ENCODE data around the gene GJB3.
A peak's percentile ranks its signal among the peaks of the same experiment; 100 is the strongest.
"Not testable (repeated sequence)": the region's sequence is repeated elsewhere in the genome, so short reads cannot be mapped to it uniquely, and the experiment has no call there.

Gene GJB3

DNA sequence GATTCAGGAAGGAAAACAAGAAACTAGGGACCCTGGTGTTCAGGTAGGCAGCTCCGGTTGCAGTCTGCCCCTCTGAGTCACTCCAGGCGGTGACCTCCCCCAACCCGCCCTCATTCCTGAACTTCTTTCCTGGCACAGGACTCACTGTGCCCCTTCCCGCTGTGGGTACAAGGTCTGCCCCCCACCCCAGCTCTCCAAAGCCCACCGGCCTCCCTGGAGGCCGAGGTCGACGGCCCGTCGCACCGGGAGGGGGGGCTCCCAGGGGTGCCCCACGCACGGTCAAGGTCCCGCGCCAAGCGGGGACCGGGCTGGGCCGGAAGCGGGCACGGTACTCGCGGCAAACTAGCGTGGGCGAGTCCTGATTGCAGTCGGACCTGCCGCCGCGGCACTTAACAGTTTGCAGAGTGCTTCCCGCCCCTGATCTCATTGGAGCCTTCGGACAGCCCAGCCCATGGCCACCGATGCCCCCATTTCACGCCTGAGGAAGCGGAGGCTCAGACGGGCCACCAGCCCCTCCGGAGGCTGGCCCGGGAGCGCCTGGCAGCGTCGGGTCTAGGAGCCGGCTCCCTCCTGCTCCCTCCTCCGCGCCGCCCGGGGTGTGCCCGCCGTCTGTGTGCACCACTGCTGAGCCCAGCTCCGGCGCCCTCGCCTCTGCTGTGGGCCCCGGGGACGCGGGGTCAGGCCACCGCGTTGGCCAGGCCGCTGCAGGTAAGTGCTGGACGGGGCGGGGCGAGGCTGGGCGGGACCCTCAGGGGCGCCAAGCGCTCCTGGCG is at the start of gene GJB3:
GJB3 (plus strand) TSS at position 144 of the 773 bp plus-strand sequence. CDS start 3,549 bp downstream, outside the sequence.
- no peak for DNase-seq (ENCODE audit: low read depth in 2 of 2)

DNA sequence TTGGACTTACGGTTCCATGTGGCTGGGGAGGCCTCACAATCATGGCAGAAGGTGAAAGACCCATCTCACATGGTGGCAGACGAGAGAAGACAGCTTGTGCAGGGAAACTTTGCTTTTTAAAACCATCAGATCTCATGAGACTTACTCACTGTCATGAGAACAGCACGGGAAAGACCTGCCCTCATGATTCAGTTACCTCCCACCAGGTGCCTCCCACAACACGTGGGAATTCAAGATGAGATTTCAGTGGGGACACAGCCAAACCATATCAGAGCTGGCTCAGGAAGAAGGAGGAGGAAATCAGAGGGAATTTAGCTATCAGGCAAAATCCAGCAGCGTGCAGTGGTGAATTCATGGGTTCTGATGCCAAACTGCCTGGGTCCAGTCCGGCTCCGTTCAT is 48.2 kb upstream of the GJB3 start:
- not testable (repeated sequence) for DNase-seq (ENCODE audit: low read depth in 2 of 2)

DNA sequence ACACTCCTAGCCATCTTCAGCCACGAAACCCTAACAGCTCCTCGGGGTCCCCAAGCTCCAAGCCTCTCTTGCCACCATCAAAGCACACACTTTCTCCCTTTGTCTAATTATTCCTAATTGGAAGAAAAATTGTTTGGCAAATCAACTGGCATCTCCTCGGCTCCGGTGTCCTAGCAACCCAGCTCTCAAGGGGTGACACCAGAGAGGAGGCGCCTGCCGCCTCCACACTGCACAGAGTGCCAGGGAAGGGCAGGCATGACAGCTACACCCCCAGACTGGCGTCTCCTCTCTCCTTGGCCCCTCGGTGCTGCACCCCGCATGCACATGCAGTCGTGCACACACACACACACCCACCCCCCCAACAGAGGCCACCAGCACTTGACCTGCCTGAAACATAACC is 44.3 kb upstream of the GJB3 start:
- no peak for DNase-seq (ENCODE audit: low read depth in 2 of 2)

DNA sequence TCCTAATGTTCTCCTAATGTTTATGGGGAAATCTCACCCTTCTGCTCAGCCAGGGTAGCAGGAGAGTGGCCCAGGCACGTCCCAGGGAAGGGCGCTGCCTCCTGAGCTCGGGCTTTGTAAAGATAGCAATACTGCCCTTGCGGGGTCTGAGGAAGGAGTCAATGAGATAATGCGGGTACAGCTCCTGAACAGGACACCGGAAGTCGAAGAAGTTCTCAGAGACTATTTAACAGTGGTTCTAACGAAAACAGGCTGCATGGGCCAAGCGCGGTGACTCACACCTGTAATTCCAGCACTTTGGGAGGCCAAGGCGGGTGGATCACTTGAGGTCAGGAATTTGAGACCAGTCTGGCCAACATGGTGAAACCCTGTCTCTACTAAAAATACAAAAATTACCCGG is 43.8 kb upstream of the GJB3 start:
- DNase-seq (ENCODE audit: low read depth in 2 of 2): not testable (repeated sequence)

DNA sequence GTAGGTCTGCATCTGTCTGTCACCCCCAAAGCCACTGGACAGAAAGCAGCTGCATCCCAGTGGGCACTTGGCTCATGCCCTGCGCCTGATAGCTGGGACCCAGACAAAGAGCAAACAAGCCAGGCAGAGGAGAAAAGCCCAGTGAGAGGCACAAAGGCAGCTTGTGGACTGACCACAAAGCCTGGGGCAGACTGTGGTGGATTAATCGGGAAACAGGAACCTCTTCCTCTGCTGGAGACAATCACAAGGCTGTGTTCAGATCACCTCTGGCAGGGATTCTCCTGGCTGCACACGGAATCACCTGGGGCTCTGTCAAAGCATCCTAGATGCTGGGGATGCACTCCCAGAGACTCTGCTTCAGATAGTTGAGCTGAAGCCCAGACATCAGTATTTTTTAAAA is 41.4 kb upstream of the GJB3 start:
- no peak for DNase-seq (ENCODE audit: low read depth in 2 of 2)

DNA sequence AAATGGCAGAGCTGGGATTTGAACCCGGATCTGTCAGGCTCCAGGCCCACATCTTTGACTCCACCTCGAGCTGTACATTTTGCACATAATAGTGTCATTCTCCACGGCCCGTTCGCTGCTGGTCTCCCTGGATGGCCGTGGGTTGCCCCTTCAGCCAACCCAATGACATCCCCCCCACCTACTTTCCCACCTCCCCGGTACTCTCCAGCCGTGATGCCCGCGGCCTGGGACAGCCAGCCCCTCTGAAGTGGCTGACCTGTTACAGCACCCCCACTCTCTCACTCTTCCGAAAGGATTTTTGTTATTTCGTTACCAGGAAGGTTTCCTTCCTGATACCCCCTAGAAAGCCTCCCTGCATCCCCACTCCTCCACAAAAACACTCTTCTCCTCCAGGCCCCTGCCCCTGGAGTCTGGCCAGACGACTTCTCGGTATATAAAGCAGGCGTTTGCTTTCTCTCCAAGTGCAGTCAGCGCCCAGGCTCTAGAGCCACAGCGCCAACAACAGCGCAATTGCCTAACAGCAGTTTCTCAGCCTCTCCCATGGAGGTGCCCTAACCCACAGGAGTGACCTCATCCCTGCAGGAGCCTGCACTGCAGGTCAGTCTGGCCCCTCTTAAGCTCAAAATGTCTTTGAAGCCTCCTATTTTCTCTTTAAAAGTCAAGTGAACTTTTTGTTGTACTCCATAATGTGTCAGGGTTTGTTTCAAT is 40.7 kb upstream of the GJB3 start:
- no peak for DNase-seq (ENCODE audit: low read depth in 2 of 2)

DNA sequence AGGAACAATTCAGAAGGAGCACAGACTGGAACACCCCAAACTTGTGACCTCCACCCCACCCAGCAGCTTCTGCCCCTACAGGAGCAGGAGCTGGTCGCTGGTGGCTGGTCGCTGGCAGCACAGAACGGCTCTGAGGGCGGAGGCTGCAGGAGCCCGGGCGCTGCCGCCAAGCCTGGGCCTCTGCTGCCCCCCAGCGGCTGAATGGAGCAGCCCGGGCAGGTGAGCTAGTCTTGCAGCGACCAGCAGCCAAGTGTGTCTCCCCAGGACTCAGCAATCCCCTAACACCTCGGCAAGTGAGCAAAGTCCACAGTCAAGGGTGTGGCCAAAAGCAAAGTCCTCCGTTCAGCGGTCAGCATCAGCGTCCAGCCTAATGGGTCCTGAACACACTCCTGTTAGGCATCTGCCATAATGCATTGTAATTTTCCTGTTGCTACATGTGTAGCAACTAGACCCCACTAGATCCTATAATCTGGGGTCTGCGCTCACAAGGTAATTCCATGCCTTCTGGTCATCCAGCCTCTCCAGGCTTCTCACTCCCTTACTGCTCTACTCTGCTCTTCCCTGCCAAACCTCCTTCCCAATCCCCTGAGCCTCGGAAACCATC is 38.2 kb upstream of the GJB3 start:
- peak; percentile 62 to 77 for DNase-seq (ENCODE audit: low read depth in 2 of 2)

DNA sequence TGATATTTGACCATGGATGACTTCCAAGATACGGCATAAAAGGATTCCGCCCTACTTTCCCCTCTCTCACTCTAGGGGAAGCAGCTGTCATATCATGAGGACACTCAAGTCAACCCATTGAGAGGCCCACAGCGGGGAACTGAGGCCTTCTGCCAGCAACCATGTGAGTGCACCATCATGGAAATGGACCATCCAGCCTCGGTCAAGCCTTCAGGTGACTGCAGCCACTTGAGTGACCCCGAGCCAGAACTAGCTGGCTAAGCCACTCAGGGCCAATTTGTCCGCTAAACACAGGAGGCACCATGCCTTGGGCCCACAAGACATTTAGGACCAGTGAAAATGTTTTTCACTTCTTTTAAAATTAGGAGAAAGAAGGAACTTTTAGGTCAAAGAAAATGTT is 37.2 kb upstream of the GJB3 start:
- no peak for DNase-seq (ENCODE audit: low read depth in 2 of 2)

DNA sequence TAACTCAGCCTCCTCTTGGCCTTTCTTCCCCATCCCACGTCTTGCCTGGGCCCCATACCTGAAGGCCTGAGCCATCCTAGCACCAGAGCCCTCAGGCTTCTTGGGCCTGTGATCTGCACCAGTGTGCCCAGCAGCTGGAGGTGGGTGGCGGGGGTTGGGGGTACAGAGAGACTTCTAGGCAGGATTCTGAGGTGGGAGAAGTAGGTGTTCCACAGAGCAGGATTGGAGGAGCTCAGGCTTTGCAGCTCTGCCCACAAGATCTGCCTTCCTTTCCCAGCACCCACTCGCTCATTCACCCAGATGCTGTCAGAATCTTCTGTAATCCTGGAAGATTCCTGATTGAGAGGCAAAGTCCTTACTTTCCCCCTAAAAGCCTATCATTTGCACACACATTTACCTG is 36.2 kb upstream of the GJB3 start:
- DNase-seq (ENCODE audit: low read depth in 2 of 2): no peak

DNA sequence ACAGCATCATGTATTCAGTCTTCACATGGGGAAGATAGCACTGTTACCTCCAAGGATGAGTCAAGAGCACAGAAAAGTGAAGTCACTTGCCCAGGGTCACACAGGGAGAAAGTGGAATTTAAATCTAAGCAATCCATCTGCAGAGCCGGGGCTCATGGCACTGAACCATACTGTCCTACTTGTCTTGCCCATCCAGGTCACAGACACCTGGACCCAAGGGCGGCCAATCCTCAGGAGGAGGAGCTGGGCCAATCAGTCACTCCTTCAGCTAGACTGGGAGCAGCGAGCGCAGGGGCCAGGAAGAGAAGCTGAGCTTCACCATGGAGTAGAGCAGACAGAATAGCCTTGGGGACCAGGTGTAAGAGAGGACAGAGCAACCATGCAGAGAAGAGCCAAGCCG is 35.3 kb upstream of the GJB3 start:
- no peak for DNase-seq (ENCODE audit: low read depth in 2 of 2)

DNA sequence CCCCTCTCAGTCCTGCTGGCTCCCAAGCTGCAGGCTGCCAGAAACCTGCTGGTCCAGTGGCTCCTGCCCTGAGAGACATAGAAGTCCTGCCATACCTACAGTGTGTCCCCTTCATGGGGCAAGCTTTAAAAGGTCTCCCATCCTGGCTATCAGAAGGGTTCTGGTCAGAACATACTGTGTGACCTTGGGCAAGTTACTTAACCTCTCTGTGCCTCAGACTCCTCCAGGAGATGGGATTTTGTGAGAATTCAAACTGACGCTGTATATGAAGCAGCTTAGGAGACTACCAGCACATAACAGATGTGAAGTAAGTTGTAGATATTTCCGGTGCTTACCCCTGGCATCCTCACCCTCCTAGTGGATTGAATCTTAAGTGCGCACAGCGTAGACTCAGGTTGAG is 34.9 kb upstream of the GJB3 start:
- DNase-seq (ENCODE audit: low read depth in 2 of 2): no peak

DNA sequence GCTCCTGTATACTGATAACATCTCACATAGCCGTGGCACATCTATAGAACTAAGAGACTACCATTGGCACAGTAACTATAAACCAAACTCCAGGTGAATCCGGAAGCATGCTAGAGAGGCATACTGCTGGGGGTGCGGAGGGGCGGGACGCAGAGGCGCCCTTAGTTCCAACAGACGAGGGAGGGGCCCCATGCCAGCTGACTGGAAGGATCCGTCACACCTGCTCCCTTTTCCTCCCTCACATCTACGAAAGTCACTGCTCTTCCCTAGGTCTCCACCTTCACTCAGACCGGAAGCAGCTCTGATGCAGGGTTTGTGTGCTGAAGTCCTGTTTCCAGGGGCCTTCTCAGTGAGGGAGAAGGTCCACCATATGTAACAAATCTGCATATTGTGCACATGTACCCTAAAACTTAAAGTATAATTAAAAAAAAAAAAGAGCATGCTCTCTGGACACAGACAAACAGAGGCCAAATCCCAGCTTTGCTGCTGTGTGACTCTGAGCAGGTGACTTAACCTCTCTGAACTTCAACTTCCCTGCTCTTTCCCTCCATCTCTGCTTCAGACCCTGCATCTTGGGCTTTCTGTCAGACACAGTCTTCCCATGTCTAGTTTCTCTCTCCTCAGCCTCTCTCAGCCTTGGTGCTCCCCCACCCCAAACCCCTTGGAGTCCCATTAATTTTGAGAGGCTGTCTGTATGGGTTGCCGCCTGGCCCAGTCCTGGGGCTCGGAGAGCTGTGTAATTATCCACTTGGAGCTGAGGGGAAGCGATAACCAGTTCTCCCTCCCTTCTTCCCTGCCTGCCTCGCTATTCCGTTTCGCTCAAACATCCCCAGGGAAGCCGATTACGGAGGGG is 34.0 kb upstream of the GJB3 start:
- no peak for DNase-seq (ENCODE audit: low read depth in 2 of 2)

DNA sequence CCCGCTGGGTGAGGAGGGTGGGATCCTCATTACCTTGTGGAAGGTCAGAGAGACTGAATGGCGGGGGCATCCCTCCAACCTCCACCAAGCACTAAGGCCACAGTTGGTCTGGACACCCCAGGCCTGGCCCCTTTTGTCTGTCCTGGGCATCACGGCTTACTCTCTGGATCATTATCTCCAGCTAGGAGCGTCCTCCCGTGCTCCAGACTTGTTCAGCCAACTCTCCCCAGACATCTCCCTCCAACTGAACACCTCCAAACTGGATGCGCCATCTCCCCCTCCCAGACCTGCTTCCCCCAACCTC is 33.4 kb upstream of the GJB3 start:
- no peak for DNase-seq (ENCODE audit: low read depth in 2 of 2)

DNA sequence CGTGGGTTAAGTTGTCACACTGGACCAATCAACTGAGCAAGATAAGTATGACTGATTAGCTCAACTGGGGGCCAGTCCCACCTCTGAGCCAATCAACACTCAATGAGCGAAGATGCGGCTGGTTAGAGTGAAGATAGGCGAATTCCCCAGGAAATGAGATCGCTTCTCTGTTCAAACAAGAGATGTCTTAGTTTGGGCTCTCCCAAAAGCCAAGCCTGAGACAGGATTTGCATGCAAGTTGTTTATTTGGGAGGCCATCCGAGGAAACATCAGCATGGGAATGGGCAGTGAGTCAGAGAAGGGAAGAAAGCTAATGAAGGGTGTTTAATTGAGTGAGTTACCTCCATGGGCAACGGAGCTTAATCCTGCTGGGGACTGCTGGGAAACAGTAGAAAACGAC is 31.0 kb upstream of the GJB3 start:
- no peak for DNase-seq (ENCODE audit: low read depth in 2 of 2)

DNA sequence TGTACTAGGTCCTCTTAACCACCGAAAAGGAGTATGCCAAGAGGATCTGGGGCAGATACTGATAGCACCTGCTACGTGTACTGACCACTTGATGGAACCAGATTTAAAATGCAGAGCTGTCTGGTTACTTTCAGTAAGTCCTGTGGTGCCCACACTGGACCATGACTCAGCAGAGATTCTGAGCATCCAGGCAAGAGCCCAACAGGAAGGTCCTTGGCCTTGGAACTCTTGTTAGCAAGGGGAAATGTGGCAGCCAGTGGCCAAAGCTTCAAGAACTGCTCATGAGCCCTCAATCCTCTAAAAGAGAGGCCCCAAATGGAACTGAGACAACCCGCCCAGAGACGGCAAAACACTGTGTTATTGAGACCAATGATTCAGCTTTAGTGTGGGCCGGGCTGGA is 30.4 kb upstream of the GJB3 start:
- DNase-seq (ENCODE audit: low read depth in 2 of 2): no peak

DNA sequence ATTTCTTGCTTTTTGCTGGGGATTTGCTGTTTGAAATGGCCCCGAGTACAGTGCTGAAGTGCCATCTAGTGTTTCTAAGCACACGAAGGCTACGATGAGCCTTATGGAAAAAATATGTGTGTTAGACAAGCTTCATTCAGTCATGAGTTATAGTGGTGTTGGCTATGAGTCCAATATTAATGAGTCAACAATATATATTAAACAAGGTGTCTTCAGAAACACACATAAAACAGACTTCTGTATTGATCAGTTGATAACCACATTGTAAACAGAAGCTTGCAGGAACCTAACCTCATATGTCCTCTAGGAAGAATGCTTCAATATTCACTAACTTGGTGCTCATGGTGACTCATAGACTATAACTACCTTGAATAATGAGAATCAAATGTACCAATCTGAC is 27.9 kb upstream of the GJB3 start:
- DNase-seq (ENCODE audit: low read depth in 2 of 2): no peak

DNA sequence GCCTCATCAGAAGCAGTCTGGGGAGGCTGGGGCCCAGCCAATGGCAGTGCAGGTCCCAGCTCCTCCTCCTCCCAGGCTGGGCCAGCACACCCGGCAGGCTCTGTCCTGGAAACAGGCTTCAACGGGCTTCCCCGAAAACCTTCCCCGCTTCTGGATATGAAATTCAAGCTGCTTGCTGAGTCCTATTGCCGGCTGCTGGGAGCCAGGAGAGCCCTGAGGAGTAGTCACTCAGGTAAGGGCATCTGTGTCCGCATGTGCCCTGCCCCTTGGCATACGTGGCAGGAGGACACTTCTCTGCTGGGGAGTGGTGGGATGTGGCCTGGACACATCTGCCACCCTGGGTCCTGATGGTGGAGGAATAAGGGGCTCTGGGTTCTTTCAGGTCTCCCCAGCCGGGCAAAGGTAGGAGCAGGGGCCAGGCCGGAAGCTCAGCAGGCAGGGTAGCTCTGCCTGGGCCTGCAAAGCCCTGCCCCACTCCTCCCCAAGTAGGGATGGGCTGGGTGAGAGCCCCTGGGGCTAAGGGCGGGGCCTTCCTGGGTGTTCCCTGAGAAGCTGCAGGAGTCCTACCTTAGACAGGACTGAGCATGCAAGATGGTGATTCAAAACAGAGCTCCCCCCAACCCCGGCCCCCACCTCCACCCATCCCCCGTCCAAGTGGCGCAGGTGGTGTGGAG is 25.9 kb upstream of the GJB3 start, which contains the start of gene GJB5:
GJB5 (plus strand) TSS at position 84 of the 674 bp plus-strand sequence. CDS start 2,284 bp downstream, outside the sequence.
- DNase-seq (ENCODE audit: low read depth in 2 of 2): no peak

DNA sequence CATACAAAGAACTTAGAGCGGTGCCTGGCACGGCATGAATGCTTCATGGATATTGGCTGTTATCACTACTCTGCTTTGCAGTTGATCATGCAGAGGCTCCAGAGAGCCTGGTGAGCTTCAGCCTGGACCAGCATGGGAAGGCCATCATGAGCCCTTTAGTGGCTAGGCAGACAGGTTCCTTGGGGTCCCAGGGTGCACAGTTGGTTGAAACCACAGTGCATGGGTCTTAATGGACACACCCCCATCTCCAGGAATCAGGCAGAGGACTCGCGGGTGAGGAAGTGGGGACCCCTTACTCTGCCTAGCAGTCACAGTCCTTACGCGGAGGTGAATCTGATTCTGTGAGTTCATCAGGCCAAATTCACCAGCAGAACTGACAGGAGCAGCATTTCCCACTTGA is 25.1 kb upstream of the GJB3 start:
- DNase-seq (ENCODE audit: low read depth in 2 of 2): no peak

DNA sequence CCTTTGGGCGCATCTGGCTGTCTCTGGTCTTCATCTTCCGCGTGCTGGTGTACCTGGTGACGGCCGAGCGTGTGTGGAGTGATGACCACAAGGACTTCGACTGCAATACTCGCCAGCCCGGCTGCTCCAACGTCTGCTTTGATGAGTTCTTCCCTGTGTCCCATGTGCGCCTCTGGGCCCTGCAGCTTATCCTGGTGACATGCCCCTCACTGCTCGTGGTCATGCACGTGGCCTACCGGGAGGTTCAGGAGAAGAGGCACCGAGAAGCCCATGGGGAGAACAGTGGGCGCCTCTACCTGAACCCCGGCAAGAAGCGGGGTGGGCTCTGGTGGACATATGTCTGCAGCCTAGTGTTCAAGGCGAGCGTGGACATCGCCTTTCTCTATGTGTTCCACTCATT is 23.6 kb upstream of the GJB3 start:
- DNase-seq (ENCODE audit: low read depth in 2 of 2): no peak

DNA sequence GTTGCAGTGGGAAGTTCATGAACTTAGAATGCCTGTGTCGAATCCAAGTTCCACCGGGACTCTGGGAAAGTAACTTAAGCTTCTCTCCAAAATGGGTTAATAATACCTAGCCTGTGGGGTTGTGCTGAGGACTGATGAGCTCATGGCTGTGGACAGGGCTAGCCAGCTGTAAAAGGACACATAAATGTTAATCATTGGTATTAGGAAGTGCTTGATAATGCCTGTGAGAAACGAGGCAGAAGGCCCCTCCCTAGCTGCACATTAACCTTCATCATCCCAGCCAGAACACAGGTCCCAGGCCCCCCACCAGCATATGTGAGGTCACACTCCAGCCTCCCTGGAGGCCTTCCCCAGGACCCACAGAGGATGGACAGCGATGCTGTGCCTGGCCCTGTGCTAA is 22.3 kb upstream of the GJB3 start:
- DNase-seq (ENCODE audit: low read depth in 2 of 2): no peak

DNA sequence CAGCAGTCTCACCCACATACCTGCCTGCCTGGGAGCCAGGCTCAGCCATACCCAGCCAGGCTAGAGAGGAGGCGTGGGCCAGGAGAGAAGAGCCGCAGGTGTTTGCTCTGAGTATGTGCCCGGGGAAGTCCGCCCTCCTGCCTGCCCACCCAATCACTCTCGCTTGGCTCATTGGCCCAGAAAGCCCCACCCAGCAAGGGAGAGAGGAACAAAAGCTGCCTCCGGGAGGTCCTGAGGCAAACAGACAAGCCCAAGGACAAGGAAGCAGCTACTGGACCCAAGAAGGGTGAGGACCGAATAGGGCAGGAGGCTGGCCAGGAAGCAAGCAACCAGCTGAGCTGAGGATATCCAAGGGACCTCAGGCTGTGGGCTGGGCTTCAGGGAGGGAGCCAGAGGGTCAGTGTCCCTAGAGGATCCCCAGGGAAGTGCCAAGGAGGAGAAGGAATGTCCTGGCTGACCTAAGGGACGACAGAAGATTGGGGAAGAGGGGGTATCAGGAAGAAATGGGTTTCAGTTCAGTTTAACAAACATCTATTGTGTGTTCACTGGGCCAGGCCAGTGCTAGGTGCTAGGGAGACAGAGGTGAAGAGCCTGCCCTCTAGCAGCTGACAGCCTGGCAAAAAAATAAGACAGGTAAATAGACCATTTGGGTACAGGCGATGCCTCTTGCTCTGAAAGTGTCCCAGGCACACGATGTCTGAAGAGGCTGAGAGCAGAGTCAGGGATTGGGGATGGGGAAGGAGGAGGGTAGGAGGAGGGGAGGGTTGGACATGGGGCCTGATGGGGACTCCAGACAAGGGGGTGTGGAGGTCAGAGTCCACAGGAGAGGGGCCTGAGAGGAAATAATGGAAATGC is 21.3 kb upstream of the GJB3 start, which contains the start of gene GJB4:
GJB4 (plus strand) TSS at position 238 of the 855 bp plus-strand sequence. CDS start 1,515 bp downstream, outside the sequence.
- no peak for DNase-seq (ENCODE audit: low read depth in 2 of 2)
